HG03342 (cell line): ENCODE data around the gene SLC2A10.
"Not testable (repeated sequence)": the region's sequence is repeated elsewhere in the genome, so short reads cannot be mapped to it uniquely, and the experiment has no call there.

Experiments used
- ATAC-seq: cut with Tn5 transposase; IDR thresholded peaks from one replicate; pipeline ENCODE4 v1.9.1; 2021; ENCODE audit warnings: mild to moderate bottlenecking, moderate library complexity; ENCODE audit not compliant: unreplicated experiment

SLC2A10 gene

GRCh38 chr20:46709459-46710152, at the start of gene SLC2A10:
Gene SLC2A10 (plus strand): TSS chr20:46709649. CDS start chr20:46709737, 88 bp downstream.
- no peak for ATAC-seq

DNA sequence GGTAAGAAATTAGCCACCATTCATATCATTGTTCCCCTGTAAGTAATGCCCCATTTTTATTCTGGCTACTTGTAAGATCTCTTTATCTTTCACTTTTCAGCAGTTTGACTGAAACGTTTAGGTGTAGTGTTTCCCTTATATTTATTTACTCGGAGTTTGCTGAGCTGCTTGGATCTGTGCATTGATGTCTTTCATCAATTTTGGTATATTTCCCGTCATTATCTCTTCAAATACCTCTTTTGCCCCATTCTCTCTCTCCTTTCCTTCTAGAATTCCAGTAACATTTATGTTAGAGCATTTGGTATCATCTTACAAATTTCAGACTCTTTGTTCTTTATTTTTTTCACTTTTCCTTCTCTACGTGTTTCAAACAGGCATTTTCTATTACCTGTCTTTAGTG, 49.0 kb upstream of the SLC2A10 start:
- ATAC-seq, result no peak

DNA sequence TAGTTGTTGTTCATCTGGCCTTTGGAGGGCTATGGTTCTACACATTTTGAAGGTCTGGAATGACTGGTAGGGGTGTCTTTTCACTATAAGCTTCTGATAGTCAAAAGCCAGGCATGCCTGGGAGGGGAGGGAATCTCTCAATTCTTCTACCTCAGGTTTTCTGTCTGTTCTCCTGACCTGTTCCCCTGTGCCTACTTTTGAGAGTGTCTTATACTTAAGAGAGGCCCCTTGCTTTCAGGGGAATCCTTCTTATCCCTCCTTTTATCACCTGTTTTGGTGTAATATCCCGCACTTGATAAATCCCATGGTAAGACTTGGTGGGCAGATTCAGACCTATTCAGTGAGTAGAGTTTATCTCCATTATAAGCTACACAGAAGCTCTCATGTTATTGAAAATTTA, 47.8 kb upstream of the SLC2A10 start:
- ATAC-seq, result no peak

DNA sequence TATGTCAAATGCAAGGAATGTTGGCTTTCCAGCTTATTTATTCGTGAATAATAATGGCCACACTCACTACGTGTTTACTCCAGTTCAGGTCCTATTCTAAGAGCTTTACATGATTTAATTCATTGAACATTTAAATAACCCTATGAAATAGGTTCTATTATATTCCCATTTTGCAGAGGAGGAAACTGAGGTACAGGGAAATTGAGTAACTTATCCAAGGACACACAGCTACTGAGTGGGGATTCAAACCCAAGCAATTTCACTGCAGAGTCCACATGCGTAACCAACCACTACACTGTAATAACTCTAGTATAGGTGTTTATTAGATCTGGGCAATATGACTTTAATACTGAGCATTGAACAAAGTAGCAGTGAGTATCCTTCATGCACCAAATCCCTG, 45.9 kb upstream of the SLC2A10 start:
- ATAC-seq, result no peak

DNA sequence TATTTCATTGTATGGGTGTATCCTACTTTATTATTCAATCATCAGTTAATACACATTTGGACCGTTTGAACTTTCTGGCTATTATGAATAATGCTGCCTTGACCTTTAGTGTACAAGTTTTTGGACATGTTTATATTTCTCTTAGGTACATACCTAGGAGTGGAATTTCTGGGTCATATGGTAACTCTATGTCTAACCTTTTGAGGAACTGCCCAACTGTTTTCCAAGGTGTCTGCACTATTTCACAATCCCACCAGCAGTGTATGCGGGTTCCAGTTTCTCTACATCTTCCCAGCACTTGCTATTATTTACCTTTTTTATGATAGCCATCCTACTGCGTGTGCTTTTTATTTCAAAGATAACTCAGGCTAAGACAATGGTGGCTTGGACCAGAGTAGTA, 43.8 kb upstream of the SLC2A10 start:
- ATAC-seq, result no peak

DNA sequence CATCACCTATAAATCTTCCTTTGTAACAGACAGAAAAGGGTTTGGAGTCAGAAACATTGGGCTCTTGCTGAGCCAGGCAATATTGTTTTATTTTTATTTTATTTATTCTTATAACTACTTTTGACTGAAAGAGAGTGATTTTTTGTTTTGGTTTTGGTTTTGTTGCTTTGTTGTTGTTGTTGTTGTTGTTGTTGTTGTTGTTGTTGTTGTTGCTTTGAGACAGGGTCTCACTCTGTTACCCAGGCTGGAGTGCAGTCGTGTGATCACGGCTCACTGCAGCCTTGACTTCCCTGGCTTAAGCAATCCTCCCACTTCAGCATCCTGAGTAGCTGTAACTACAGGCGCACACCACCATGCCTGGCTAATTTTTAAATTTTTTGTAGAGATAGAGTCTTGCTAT, 43.1 kb upstream of the SLC2A10 start:
- ATAC-seq, result no peak

DNA sequence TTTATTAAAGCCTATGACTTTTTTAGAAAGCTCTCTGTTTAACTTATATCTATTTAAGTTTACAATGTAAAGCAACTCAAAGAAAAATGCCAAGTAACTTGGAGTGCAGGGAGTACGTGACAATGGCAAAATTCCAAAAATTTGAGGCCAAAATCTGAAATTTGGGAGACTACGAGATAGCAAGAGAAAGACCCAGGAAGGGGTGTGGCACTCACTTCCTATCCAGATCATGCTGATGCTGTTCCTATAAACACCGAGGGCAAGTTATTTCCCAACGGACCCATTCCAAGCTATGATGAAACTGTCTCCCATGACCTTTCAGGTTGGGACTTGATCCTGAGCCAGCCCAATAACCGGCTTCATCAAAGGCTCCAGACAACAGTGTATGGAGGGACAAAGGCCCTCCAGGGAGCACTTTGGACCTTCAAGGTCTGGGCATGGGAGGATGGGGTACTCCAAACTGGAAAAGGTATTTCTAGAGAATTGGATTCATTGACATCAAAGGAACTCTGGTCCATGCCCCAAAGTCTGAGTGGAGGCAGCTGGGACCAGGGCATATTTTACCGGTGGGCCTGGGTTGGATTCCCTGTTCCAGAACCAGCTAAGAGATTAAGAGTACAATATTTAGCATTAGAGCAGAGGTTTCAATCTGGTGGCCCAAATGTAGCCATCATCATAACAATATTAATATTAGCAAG, 42.5 kb upstream of the SLC2A10 start:
- no peak for ATAC-seq

- no peak for ATAC-seq
These were observed 39.2 kb upstream of the SLC2A10 start for GRCh38 chr20:46670228-46670584.

DNA sequence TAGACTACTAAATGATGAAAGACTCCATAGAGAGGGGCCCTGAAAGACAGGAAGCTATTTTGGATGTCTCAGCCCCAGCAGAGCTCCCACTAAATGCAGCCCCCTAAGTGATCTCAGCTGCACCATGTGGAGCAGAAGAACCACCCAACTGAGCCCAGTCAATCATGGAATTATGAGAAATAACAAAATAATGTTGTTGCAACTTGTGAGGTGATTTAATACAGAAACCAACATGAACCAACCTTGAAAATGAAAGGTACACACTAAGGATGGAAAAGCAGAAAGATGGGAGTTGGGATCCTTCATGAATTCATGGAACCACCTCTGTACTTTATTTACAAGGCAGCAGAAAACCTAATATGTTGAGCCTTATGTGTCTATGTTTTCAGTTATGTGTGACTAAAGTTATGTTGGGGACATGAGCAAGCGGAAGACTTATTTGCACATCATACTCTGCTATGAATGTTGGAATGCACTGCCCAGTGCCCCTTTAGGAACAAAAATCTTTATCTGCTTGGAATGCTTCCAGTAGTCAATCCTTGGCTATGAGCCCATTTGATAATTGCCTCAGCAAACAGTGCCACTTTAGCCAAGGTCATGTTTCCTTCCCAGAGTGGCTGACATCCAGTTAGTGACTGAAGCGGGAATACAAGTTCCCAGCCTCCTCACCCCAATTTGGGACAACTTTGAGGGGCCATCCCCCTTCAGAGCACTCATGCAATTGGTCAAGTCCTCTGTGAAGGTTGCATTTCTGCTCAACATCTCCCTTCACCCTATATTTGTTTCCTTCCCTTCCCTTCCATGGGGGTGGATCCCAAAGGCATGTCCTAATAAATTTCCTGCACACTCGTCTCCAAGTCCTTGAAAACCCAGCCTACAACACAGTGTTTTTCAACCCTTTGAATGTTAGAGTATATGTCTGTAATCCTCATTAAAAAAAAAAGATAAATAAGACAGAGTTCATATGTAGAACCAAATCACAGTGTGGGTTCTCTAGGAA, 38.6 kb upstream of the SLC2A10 start:
- ATAC-seq, result no peak

DNA sequence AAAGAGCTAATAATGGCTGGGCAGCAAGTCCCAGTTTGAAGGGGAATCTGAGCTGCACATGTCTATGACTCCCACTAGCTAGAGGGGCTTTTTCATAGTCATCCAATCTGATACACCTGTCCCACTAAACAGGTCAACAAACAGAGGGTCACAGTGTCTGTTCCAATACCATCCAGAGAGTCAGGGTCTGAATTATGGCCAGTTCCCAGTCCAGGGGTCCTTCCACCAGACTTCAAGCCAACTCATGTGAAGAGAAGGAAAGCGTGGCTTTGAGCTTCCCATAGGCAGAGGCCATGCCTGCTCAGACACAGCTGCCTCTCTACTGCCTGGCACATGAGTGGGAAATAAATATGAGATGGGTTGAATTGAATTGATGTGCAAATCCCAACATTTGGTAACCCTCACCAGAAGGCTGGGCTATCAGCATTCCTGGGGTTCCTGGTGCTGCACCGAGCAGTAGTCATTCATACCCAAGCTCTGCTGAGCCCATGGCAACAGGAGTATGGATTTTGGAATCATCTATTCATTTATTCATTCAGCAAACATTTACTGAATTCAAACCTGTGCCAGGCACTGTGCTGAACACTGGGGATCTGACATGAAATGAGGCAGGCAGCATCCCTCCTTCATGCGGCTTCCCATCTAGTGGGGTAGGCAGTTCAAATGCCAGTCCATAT, 37.4 kb upstream of the SLC2A10 start:
- no peak for ATAC-seq

DNA sequence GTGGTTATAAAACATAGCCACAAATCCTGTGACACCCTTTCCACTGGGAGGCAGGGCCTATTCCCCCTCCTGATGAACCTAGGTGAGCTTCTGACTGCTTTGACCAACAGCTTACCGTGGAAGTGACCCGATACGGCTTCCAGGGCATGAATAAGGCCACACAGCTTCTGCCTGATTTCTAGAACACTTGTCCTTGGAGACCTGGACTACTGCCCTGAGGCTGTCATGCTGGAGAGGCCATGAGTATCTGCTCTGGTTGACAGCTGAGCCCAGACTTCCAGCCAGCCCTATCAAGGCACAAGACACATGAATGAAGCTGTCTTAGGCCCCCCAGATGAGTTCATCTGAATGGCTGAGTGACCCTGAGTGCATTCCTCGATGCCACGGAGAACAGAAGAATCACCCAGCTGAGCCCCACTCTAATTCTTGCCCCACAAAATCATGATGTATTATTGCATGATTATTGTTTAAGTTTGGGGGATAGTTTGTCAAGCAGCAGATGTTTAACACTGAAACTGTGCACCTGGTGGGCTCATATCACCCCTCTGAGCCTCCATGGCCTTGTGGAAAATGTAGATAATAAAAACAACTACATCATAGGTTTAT, 36.8 kb upstream of the SLC2A10 start:
- ATAC-seq, result no peak

DNA sequence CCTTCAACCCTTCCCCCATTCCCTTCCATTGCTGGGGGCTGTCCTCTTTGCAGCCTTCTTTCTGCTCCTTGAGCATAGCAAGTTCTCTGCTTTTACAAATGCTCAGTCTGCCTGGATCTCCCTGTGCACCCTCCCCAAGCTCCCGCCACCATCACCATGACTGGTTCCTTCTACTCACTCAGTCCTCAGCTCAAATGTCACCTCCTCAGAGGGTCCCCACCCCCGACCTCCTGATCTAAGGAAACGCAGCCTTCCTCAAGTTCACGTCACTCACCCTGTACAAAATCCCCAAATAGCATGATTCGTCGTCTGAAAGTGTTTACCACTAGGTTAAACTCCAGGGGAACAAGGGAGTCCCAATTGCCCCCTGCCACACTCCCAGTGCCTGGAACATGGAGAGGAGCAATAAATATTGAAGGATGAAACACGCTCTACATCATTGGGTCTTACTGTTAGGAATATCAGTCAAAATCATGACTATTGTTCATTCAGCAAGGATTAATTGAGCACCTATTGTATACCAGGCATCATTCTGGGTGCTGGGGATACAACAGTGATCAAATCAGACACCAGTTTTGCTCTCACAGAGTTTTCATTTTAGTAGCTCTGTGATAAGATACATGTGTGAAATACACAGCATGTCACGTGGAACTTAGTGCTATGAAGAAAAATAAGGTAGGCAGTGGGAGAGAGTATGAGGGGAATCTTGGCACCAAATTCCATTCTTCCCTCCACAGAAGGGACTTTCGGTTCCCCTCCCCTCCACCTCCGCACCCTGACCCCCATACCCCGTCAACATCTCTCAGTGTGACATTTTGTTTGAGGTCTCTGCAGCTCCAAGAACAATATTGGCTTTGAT, 35.8 kb upstream of the SLC2A10 start:
- no peak for ATAC-seq

DNA sequence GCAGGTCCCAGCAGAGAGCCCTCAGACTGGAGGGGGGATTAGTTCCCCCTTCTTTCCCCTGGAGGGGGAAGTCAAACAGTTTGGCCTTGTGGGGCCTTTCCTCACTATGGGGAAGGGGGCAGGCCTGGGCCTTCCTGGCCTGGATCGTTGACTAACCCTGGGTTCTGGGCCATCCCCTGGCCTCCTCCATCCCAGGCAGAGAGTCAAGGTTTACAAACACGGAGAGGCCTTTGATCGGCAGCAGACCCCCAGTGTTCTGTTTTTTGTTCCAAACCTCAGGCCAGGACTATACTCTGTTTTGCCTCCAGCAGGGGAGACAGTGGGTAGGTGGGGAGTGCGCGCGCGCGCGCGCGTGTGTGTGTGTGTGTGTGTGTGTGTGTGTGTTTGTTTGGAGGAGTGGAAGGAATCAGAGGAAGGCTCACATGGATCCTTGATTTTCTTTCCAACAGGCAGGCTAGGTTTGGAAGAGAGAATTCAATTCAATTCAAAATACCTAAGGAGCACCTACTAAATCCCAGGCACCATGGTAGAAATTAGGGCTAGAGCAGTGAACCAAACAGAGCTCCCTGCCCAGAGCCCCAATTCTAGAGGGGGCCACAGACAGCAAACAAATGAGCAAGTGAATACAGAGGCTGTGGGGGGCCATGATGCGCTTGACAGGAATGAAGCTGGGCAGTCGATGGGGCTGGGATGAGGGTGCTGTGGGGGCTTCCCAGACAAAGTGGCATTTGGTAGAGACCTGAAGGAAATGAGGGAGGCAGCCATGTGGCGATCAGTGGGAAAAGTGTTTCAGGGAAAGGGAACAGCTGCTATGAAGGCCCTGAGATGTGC, 35.0 kb upstream of the SLC2A10 start:
- no peak for ATAC-seq

- ATAC-seq, result not testable (repeated sequence)
These were observed 32.7 kb upstream of the SLC2A10 start for GRCh38 chr20:46676649-46677316.

- no peak for ATAC-seq
These were observed 31.8 kb upstream of the SLC2A10 start for GRCh38 chr20:46677608-46678007.

- no peak for ATAC-seq
These were observed 30.9 kb upstream of the SLC2A10 start for GRCh38 chr20:46678516-46678915.

- ATAC-seq, result no peak
These were observed 28.8 kb upstream of the SLC2A10 start for GRCh38 chr20:46680684-46681031.
